C4-2B (cell line): Measurements from ENCODE around the gene AP3S2.
"Not testable (repeated sequence)": the region's sequence is repeated elsewhere in the genome, so short reads cannot be mapped to it uniquely, and the experiment has no call there.

Experiments
- H3K27ac ChIP-seq: fragments of 450-650 bp; 2 replicates; pipeline ENCODE4 v1.5.1; 2017
- CTCF ChIP-seq: fragments of 450-650 bp; conservative IDR thresholded peaks from 2 replicates; pipeline ENCODE4 v1.5.1; 2017; ENCODE audit warnings: mild to moderate bottlenecking
- ZFX ChIP-seq: fragments of 450-650 bp; IDR thresholded peaks from 2 replicates; pipeline ENCODE4 v1.6.1; 2017

AP3S2 gene

GRCh38 chr15:89794627-89795241 is 99.1 kb downstream of the AP3S2 start:
- H3K27ac ChIP-seq = no peak overlapping the region
- no peak for TF ChIP-seq CTCF
- TF ChIP-seq ZFX = no peak

DNA sequence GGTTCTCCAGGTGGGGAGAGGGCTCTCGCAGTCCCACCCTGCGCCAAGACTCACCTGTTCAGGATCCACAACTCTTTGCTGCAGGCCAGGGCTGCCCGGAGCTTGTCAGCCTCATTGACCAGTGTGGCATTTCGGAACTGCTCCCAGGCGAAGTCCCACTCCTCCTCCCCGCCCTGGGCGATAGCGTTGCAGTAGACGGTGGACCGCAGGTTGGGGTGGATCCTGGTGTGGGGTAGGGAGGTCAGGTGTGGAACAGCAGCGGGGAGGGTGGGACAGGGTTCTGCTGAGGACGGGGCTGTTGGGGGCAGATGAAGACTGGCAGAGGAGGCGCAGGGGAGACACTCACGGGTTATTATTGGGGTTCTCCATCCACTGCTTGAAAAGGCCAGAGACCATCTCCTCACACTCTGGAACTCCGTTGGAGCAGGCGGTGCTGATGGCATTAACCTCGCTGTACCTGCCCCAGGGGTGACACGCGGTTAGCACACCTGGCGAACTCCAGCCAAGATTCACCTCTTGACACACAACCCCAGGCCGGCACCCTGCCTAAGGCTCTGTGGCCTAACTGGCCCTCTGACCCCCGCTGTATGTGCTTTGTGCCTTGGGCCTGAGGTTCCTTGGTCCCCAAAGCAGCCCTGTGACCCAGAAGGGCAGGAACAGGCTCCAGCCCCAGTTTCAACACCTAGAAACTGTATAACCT is 101.5 kb downstream of the AP3S2 start:
- TF ChIP-seq CTCF (no peak), ZFX (no peak)
- H3K27ac ChIP-seq = no peak overlapping the region

DNA sequence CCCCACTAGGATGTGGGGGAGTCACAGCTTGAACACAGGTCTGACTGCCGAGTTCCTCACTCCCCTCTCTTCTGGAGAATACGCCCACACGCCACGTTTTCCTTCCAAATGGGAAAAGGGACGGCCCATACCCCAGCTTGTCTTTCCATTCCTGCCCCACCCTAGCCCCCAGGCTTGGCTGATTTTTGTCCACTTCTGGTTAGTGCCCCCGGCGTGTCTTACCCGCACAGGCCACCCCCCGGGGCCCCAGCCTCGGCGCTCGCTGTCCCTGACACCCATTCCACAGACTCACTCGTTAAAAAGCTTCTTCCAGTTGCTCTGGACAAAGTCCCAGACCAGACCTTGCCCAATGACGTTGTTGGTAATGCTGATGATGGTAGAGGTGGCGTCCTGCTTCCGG is 103.1 kb downstream of the AP3S2 start:
- no peak for TF ChIP-seq CTCF
- TF ChIP-seq ZFX = no peak
- H3K27ac ChIP-seq = no peak overlapping the region

DNA sequence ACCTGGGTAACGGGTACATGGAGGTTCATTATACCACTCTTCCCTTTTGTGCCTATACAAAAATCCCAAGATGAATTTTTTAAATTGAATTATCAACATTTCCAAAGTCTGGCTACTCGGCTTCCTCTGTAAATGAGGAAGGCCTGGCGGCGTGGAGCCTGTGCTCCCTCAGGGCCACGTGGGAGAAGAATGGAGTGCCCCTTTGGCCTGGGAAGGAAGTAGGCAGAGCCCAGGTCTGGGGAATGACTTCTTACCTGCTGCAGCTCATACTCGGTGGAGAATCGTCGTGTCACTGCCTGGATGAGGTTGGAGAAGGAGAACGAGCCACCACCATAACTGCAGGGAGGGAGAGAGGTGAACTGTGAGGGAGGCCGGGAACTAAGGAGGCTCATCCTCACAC is 103.6 kb downstream of the AP3S2 start:
- no peak overlapping the region for H3K27ac ChIP-seq
- TF ChIP-seq CTCF (no peak), ZFX (no peak)

DNA sequence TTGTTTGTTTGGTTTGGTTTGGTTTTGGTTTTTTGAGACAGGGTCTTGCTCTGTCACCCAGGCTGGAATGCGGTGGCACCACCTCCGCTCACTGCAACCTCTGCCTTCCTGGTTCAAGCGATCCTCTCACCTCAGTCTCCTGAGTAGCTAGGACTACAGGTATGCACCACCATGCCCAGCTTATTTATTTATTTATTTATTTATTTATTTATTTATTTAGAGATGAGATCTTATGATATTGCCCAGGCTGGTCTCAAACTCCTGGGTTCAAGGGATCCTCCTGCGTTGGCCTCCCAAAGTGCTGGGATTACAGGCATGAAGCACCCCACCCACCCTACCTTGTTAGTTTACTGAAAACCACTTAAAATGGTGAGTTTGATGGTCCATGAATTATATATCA is 105.2 kb downstream of the AP3S2 start:
- not testable (repeated sequence) for H3K27ac ChIP-seq

DNA sequence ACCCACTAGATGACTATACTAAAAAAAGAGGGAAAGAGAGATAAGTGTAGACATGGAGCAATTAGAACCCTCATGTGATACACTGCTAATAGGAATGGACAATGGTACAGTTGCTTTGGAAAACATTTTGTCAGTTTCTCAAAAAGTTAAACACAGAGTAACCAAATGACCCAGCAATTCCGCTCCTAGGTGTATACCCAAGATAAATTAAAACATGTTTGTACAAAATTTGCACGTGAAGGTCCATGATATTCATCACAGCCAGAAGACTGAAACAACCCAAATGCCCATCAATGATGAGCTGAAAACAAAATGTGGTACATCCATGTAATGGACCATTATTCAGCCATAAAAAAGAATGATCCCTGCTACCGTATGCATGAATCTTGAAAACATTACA is 105.8 kb downstream of the AP3S2 start:
- TF ChIP-seq CTCF (no peak), ZFX (no peak)
- H3K27ac ChIP-seq = no peak overlapping the region

- TF ChIP-seq CTCF = no peak
- no peak for TF ChIP-seq ZFX
- H3K27ac ChIP-seq = no peak overlapping the region
Observed at GRCh38 chr15:89785774-89786140, 108.0 kb downstream of the AP3S2 start.
